ENCODE measurements around the gene PTPRG.

The PTPRG gene

GRCh38 chr3:61774279-61774890, 213.0 kb downstream of the PTPRG start:
- no peak for DNase-seq

DNA sequence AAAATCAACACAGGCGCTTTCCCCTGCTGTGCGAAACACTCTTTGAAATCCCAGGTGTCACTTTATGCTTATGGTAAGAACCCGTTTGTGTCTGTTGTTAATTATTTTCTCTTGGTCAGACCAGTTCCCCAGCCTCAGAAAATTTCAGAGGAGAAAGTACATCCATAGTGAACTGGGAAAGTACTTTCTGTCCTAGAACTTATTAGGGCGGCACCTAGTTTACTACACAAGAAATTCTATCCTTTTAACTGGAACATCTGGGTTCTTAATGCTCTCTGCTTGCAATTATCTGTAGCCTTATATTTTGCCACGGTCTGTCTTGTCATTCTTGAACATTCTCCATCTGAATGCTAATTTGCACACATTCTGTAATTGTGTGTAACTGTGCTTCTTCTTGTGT, 215.0 kb downstream of the PTPRG start:
- no peak for DNase-seq

DNA sequence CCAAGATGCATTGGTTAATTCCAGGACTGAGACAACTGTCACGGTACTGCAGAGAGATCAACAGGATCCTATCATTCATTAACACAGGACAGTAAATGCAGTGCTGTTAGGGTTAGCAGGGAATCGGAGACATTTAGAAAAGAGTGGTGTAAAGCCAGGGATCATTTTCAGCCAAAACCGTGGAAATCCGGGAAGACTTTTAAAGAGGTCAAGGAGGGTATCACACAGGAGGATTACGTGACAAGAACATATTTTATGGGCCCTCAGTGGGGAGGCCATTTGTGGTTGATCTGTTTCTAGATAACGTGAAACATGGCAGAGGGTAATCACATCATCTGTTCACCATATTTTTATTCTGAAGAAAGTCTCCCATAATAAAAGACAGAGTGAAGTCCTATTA, 216.1 kb downstream of the PTPRG start:
- no peak for DNase-seq

DNA sequence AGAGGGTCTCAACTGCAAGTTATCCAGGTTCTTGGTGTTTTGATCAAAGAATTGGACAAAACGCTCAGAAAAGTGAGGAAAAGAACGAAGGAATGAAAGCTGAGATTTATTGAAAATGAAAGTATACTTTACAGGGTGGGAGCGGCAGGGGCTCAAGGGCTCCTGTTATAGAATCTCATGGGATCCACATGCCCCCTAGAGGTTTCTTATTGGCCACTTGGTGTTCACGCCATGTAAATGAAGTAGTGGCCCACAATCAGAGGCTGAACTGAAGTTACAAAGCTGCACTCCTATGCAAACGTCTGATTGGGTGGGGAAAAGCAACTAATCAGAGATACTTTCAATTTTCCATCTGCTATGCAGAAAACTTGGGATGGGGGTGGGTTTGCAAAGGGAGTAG, 216.7 kb downstream of the PTPRG start:
- DNase-seq = no peak

DNA sequence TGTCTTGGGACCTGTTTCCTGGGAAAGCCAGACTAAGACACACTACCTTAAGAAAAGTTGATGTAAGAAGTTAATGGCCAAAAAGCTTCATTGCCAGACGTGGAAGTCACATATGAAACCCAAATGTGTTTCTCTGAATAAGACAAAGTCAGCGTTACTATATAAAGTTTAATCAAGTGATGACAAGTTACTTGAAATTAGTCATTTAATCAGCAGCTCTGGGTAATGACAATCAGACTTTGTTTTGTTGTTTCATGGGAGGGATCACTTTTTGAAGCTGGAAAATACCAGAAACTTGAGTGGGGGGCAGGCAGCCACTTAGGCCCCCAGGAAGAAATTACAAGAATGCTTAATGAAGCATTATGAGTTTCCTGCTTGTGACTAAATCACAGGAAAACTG, 218.6 kb downstream of the PTPRG start:
- no peak for DNase-seq

- no peak for DNase-seq
Observed at GRCh38 chr3:61780455-61781228, 219.3 kb downstream of the PTPRG start.

GRCh38 chr3:61783993-61784718, 222.8 kb downstream of the PTPRG start:
- DNase-seq = no peak

DNA sequence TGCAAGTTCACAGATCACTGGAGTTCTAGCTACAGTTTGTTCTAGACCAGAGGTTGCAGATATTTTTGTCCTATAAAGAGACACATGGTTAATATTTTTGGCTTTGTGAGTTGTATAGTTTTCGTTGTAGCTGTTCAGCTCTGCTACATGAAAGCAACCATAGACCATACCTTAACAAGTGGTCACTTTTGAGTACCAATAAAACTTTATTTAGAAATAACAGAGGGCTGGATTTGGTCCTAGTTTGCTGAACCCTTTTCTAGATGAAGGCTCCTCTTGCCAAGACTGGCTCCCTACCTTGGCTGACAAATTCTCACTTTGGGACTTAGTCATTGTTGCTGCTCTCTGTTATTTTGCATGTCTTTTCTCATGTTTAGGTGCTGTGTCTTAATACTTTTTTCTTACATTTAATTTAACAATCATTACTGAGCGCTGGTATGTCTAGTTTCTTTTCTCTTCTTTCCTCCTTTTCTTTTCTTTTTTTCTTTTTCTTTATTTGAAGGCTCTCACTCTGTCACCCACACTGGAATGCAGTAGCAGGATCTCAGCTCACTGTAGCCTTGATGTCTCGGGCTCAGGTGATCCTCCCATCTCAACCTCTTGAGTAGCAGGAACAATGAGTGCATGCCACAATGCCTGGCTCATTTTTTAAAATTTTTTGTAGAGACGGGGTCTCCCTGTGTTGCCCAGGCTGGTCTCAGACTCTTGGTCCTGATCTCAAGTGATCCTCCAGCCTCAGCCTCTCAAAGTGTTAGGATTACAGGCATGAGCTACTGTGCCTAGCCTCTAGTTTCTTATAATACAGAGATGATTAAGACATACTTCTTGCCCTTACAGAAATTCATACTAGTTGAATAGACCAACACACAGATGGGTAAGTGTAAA, 227.5 kb downstream of the PTPRG start:
- DNase-seq = no peak

GRCh38 chr3:61789861-61790260, 228.5 kb downstream of the PTPRG start:
- DNase-seq = no peak

- no peak for DNase-seq
Observed at GRCh38 chr3:61790411-61790810, 229.0 kb downstream of the PTPRG start.

GRCh38 chr3:61793056-61793455, 231.7 kb downstream of the PTPRG start:
- no peak for DNase-seq

GRCh38 chr3:61793521-61793920, 232.2 kb downstream of the PTPRG start:
- DNase-seq = no peak

DNA sequence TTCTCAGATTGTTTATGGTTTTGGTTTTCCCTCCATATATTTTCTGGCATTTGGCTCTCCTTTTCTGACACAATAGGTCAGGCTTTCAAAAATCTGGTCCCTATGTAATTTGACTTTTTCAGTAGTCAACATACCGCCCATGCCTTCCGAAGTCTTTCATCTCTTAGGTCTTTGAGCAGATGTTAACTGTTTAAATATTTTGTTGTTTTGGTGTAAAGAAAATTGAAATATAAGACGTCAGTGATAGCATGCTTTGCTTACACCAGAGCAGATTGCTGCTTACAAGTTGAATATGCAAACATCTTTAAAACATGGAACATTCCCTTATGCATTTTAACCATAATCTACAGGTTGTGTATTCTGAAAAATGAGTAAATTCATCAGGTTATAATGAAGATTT, 233.0 kb downstream of the PTPRG start:
- no peak for DNase-seq

DNA sequence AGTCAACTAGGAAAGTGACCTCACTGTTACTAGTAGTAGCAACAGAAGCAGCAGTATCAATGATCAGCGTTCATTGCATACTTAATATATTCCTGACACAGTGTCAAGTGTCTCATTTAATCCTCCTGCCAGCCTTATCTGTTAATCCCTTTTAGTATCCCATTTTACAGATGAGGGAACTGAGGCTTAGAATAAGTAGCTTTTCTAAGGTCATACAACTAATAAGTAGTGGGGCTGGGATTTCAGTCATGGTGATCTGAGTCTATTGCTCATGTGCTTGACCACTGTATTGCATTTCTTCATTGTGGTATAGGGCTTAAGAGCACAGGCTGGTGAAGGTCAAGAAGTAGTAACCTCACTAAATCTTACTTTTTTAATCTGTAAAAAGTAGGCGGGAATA, 233.6 kb downstream of the PTPRG start:
- no peak for DNase-seq

DNA sequence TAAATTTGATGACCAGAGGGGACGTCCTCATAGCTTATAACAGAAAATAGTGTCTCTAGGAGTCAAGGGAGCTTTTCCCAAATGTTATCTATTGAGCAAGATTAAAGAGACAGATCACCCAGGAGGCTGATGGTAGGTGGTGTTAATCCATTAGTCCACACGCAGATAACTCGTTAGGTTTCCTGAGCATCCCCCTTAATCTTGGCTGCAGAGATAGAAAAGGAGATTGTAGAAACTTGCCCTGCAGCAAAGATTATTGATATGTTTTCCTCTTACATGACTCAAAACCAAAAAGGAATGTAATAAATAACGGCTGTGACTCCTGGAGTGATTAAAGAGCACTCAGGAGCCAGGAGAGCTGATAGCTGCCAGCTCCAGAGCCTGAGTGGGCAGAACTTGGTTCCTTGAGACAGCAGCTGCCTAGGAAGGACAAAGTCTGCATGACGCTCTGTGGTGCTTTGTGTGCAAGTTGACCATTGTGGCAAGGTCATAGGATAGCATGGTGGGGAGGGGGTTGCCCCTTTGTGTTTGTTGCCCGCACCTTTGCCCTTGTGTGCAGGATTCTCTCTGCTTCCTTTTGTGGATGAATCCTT, 234.8 kb downstream of the PTPRG start:
- no peak for DNase-seq

DNA sequence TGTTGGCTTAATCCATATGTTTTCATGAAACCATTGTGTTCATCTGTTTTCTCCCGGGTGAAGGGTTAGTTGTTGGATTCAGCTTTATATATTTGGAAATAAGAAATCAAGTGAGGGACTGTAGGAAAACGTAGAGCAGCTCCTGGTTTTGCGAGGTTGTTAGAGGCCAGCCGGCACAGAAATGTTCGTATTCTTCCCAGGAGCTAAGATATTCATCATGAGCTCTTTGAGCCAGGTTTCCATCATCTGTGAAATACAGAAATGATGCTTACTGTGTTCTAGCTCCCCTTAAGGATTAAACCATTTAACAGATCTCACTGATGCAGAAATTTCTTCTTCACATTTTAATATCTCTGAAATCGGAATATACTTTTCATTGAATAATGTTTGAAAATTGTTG, 235.5 kb downstream of the PTPRG start:
- DNase-seq = no peak

GRCh38 chr3:61802772-61803171, 241.4 kb downstream of the PTPRG start:
- DNase-seq = no peak

- DNase-seq = no peak
Observed at GRCh38 chr3:61803983-61804382, 242.6 kb downstream of the PTPRG start.

DNA sequence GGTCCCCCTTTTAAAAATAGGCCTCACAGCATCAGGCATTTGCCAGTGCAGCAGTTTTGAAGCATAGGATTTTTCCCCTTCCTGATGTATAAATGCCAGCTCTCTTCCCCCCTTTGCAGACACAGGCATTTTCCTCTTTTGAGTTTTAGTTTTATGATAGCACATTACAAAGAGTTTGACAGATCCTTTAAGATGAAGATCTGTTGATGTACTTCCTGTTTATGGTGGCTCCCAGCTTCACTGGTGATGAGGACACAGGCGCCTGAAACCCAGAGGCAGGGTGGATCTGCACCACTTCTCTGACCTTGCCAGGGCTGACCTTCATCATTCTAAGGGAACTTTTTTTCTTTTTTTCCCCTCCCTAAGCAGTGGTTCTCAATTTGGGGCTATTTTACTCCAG, 243.4 kb downstream of the PTPRG start:
- DNase-seq = no peak

- no peak for DNase-seq
Observed at GRCh38 chr3:61805510-61806080, 244.2 kb downstream of the PTPRG start.

- DNase-seq = no peak
Observed at GRCh38 chr3:61806810-61807209, 245.4 kb downstream of the PTPRG start.

- DNase-seq = no peak
Observed at GRCh38 chr3:61807865-61808276, 246.5 kb downstream of the PTPRG start.

Data from NCI-H187 treated with DMSO at 0.1 percent for 48 hours (cell line).